ENCODE results near the gene IKBKE. TPM values are rescaled to one million over a fixed set of nuclear protein-coding genes. Genes with fewer than 3 reads are reported as not detected.
A peak's percentile ranks its signal among the peaks of the same experiment; 100 is the strongest.

IKBKE gene
- total RNA-seq, 5 donors from 2014 or later (not counting 1 experiment from before 2014, with no cell fraction given) = 60.7 to 84.7 (median 81.4) TPM

GRCh38 chr1:206456577-206457370 is 13.5 kb upstream of the IKBKE start:
- H3K27ac Mint-ChIP-seq = peak overlapping the region; percentile 23 to 50
- H3K27me3 Mint-ChIP-seq = no peaks in the 10 kb centered on the region
- no peak overlapping the region for H3K4me3 Mint-ChIP-seq
- ATAC-seq (replicated peaks in 1 of 4) (no peak), DNase-seq (no peak)
- ChIA-PET CTCF (no interaction called here), POLR2A (interaction anchor here in 1 of 2 donors (0.5 kb wide), 1 partner anchor 14 kb away, joined by 3 read pairs; no protein-coding TSS in a partner anchor)
- no peaks in the 10 kb centered on the region for H3K9me3 Mint-ChIP-seq
- H3K36me3 ChIP-seq (ENCODE audit: control insufficient read depth in 2 of 2, extremely low read depth in 1 of 2, insufficient read depth in 1 of 2, low read length in 1 of 2) = peaks cover 2 to 17% of the 10 kb centered on the region in 2 donors
- H3K9me3 ChIP-seq = no peaks in the 10 kb centered on the region
- peaks cover 16% of the 10 kb centered on the region for H3K36me3 Mint-ChIP-seq
- no peak overlapping the region for H3K27ac ChIP-seq (ENCODE audit: low read length)
- no peaks in the 10 kb centered on the region for H3K4me1 ChIP-seq (ENCODE audit: control insufficient read depth in 1 of 2, extremely low read depth in 1 of 2, insufficient read depth in 2 of 2, low read length in 2 of 2)
- peaks cover 2 to 9% (median 5%) of the 10 kb centered on the region in 3 donors for H3K4me1 Mint-ChIP-seq
- H3K4me3 ChIP-seq (ENCODE audit: control insufficient read depth in 1 of 2, extremely low read depth in 1 of 2, low read length in 1 of 2) = no peak overlapping the region
- no peaks in the 10 kb centered on the region for H3K27me3 ChIP-seq (replicated peaks in 1 of 2; ENCODE audit: control insufficient read depth in 2 of 2, extremely low read depth in 1 of 2, insufficient read depth in 2 of 2, low read length in 1 of 2)
- WGBS (ENCODE audit: insufficient coverage) = 97% methylated on average over 7 of the region's 11 CpGs

- Mint-ChIP-seq H3K4me1 (peaks cover 4 to 12% (median 5%) of the 10 kb centered on the region in 3 donors), H3K27ac (no peak overlapping the region), H3K36me3 (peaks cover 14% of the 10 kb centered on the region), H3K9me3 (no peaks in the 10 kb centered on the region), H3K27me3 (no peaks in the 10 kb centered on the region), H3K4me3 (no peak overlapping the region)
- DNase-seq (no peak), ATAC-seq (replicated peaks in 1 of 4) (no peak)
- no peak overlapping the region for H3K4me3 ChIP-seq (ENCODE audit: control insufficient read depth in 1 of 2, extremely low read depth in 1 of 2, low read length in 1 of 2)
- H3K4me1 ChIP-seq (ENCODE audit: control insufficient read depth in 1 of 2, extremely low read depth in 1 of 2, insufficient read depth in 2 of 2, low read length in 2 of 2) = no peaks in the 10 kb centered on the region
- H3K27me3 ChIP-seq (replicated peaks in 1 of 2; ENCODE audit: control insufficient read depth in 2 of 2, extremely low read depth in 1 of 2, insufficient read depth in 2 of 2, low read length in 1 of 2) = no peaks in the 10 kb centered on the region
- WGBS (ENCODE audit: insufficient coverage) = 90% methylated on average over 5 of the region's 6 CpGs
- H3K27ac ChIP-seq (ENCODE audit: low read length) = no peak overlapping the region
- H3K9me3 ChIP-seq = no peaks in the 10 kb centered on the region
- CTCF ChIA-PET = no interaction called here
- POLR2A ChIA-PET = interaction anchor here in 1 of 2 donors (0.5 kb wide), 1 partner anchor 15 kb away, joined by 3 read pairs; no protein-coding TSS in a partner anchor
- peaks cover 2 to 16% of the 10 kb centered on the region in 2 donors for H3K36me3 ChIP-seq (ENCODE audit: control insufficient read depth in 2 of 2, extremely low read depth in 1 of 2, insufficient read depth in 1 of 2, low read length in 1 of 2)
Observed at GRCh38 chr1:206457408-206458120, 12.7 kb upstream of the IKBKE start.

- H3K27me3 Mint-ChIP-seq = no peaks in the 10 kb centered on the region
- CTCF ChIA-PET = interaction anchor here (0.6 to 1.2 kb wide), 2 partner anchors 10 to 225 kb away, joined by 3 to 4 read pairs; partner anchors contain the start of genes IKBKE (in 1 of the 2) and MAPKAPK2 (in 1 of the 2)
- no peaks in the 10 kb centered on the region for H3K27me3 ChIP-seq (replicated peaks in 1 of 2; ENCODE audit: control insufficient read depth in 2 of 2, extremely low read depth in 1 of 2, insufficient read depth in 2 of 2, low read length in 1 of 2)
- no peaks in the 10 kb centered on the region for H3K9me3 Mint-ChIP-seq
- no peak overlapping the region for H3K27ac ChIP-seq (ENCODE audit: low read length)
- no peak overlapping the region for H3K4me3 ChIP-seq (ENCODE audit: control insufficient read depth in 1 of 2, extremely low read depth in 1 of 2, low read length in 1 of 2)
- ATAC-seq (replicated peaks in 1 of 4) (no peak), DNase-seq (no peak)
- no peak overlapping the region for H3K4me3 Mint-ChIP-seq
- POLR2A ChIA-PET = no interaction called here
- 92% methylated on average over 4 of the region's 4 CpGs for WGBS (ENCODE audit: insufficient coverage)
- H3K36me3 ChIP-seq (ENCODE audit: control insufficient read depth in 2 of 2, extremely low read depth in 1 of 2, insufficient read depth in 1 of 2, low read length in 1 of 2) = peaks cover 2 to 11% of the 10 kb centered on the region in 2 donors
- H3K4me1 ChIP-seq (ENCODE audit: control insufficient read depth in 1 of 2, extremely low read depth in 1 of 2, insufficient read depth in 2 of 2, low read length in 2 of 2) = no peaks in the 10 kb centered on the region
- peaks cover 5 to 28% (median 14%) of the 10 kb centered on the region in 3 donors for H3K4me1 Mint-ChIP-seq
- peaks cover 7% of the 10 kb centered on the region for H3K36me3 Mint-ChIP-seq
- H3K9me3 ChIP-seq = no peaks in the 10 kb centered on the region
- no peak overlapping the region for H3K27ac Mint-ChIP-seq
Observed at GRCh38 chr1:206459703-206460102, 10.6 kb upstream of the IKBKE start.

GRCh38 chr1:206460836-206461426 is 9.3 kb upstream of the IKBKE start:
- H3K27me3 Mint-ChIP-seq = no peaks in the 10 kb centered on the region
- H3K4me3 Mint-ChIP-seq = no peak overlapping the region
- no peaks in the 10 kb centered on the region for H3K27me3 ChIP-seq (replicated peaks in 1 of 2; ENCODE audit: control insufficient read depth in 2 of 2, extremely low read depth in 1 of 2, insufficient read depth in 2 of 2, low read length in 1 of 2)
- WGBS (ENCODE audit: insufficient coverage) = 91% methylated on average over 14 of the region's 17 CpGs
- no peaks in the 10 kb centered on the region for H3K9me3 ChIP-seq
- H3K27ac Mint-ChIP-seq = no peak overlapping the region
- CTCF ChIA-PET = interaction anchor here (0.6 to 2.5 kb wide), 4 partner anchors 10 to 203 kb away, joined by 3 to 20 read pairs (median 7); partner anchors contain the start of gene IKBKE (in 1 of the 2)
- ATAC-seq (replicated peaks in 1 of 4) (no peak), DNase-seq (no peak)
- no peak overlapping the region for H3K27ac ChIP-seq (ENCODE audit: low read length)
- H3K36me3 Mint-ChIP-seq = no peaks in the 10 kb centered on the region
- peaks cover 2 to 8% of the 10 kb centered on the region in 2 donors for H3K36me3 ChIP-seq (ENCODE audit: control insufficient read depth in 2 of 2, extremely low read depth in 1 of 2, insufficient read depth in 1 of 2, low read length in 1 of 2)
- H3K4me3 ChIP-seq (ENCODE audit: control insufficient read depth in 1 of 2, extremely low read depth in 1 of 2, low read length in 1 of 2) = no peak overlapping the region
- POLR2A ChIA-PET = no interaction called here
- H3K4me1 Mint-ChIP-seq = peaks cover 8 to 38% (median 20%) of the 10 kb centered on the region in 3 donors
- peaks cover 0 to under 1% of the 10 kb centered on the region in 2 experiments for H3K4me1 ChIP-seq (ENCODE audit: control insufficient read depth in 1 of 2, extremely low read depth in 1 of 2, insufficient read depth in 2 of 2, low read length in 2 of 2)
- H3K9me3 Mint-ChIP-seq = no peaks in the 10 kb centered on the region

- ChIA-PET CTCF (interaction anchor here (0.6 to 2.5 kb wide), 12 partner anchors 9 to 880 kb away, joined by 3 to 20 read pairs (median 4); partner anchors contain the start of gene IKBKE (in 1 of the 2)), POLR2A (no interaction called here)
- H3K4me3 ChIP-seq (ENCODE audit: control insufficient read depth in 1 of 2, extremely low read depth in 1 of 2, low read length in 1 of 2) = no peak overlapping the region
- H3K36me3 ChIP-seq (ENCODE audit: control insufficient read depth in 2 of 2, extremely low read depth in 1 of 2, insufficient read depth in 1 of 2, low read length in 1 of 2) = peaks cover 2 to 6% of the 10 kb centered on the region in 2 donors
- DNase-seq (peak in 34 of 35 experiments; percentile 22 to 82 (median 61)), ATAC-seq (replicated peaks in 1 of 4) (peak; percentile 78 to 85 (median 80))
- Mint-ChIP-seq H3K4me1 (peaks cover 17 to 45% (median 28%) of the 10 kb centered on the region in 3 donors), H3K27ac (no peak overlapping the region), H3K4me3 (no peak overlapping the region), H3K36me3 (no peaks in the 10 kb centered on the region), H3K9me3 (no peaks in the 10 kb centered on the region), H3K27me3 (no peaks in the 10 kb centered on the region)
- H3K9me3 ChIP-seq = no peaks in the 10 kb centered on the region
- H3K27me3 ChIP-seq (replicated peaks in 1 of 2; ENCODE audit: control insufficient read depth in 2 of 2, extremely low read depth in 1 of 2, insufficient read depth in 2 of 2, low read length in 1 of 2) = no peaks in the 10 kb centered on the region
- WGBS (ENCODE audit: insufficient coverage) = 68% methylated on average over 4 of the region's 9 CpGs
- no peak overlapping the region for H3K27ac ChIP-seq (ENCODE audit: low read length)
- H3K4me1 ChIP-seq (ENCODE audit: control insufficient read depth in 1 of 2, extremely low read depth in 1 of 2, insufficient read depth in 2 of 2, low read length in 2 of 2) = peaks cover 6 to 7% of the 10 kb centered on the region in 2 experiments
Observed at GRCh38 chr1:206461602-206462455, 8.4 kb upstream of the IKBKE start.

All from T-cell (primary cell).